SK-N-SH treated with all-trans-retinoic acid at 6 μM for 48 hours (cell line): Measurements from ENCODE around the gene RERE.

Experiments
- ARNTL ChIP-seq: fragments of 450-650 bp; formaldehyde crosslinking; IDR thresholded peaks from 2 replicates; pipeline ENCODE4 v1.5.0; 2020; ENCODE audit warnings: low read depth, mild to moderate bottlenecking, moderate library complexity, borderline replicate concordance
- CSRNP3 ChIP-seq: fragments of 250-450 bp; sonication (Bioruptor Pico); IDR thresholded peaks from 2 replicates; pipeline ENCODE4 v1.5.1; 2021; ENCODE audit warnings: mild to moderate bottlenecking, moderate library complexity
- GLIS3 ChIP-seq: fragments of 250-450 bp; sonication (Bioruptor Pico); IDR thresholded peaks from 2 replicates; pipeline ENCODE4 v1.5.0; 2020; ENCODE audit warnings: mild to moderate bottlenecking, moderate library complexity
- ISL1 ChIP-seq: fragments of 250-450 bp; sonication (Bioruptor Pico); IDR thresholded peaks from 2 replicates; pipeline ENCODE4 v2.1.2; 2022; ENCODE audit warnings: mild to moderate bottlenecking, moderate library complexity
- OSR1 ChIP-seq: fragments of 250-450 bp; sonication (Bioruptor Pico); IDR thresholded peaks from 2 replicates; pipeline ENCODE4 v1.8.0; 2022; ENCODE audit warnings: moderate library complexity, mild to moderate bottlenecking, inconsistent platforms
- RARB ChIP-seq: fragments of 250-450 bp; sonication (Bioruptor Pico); IDR thresholded peaks from 2 replicates; pipeline ENCODE4 v1.8.0; 2021; ENCODE audit warnings: mild to moderate bottlenecking, moderate library complexity
- TSHZ2 ChIP-seq: fragments of 250-450 bp; sonication (Bioruptor Pico); IDR thresholded peaks from 2 replicates; pipeline ENCODE4 v1.5.0; 2020; ENCODE audit warnings: mild to moderate bottlenecking, moderate library complexity
- ZFP3 ChIP-seq: fragments of 250-450 bp; sonication (Bioruptor Pico); IDR thresholded peaks from 2 replicates; pipeline ENCODE4 v1.5.0; 2020; ENCODE audit warnings: mild to moderate bottlenecking, moderate library complexity
- ZFP30 ChIP-seq: fragments of 450-650 bp; formaldehyde crosslinking; IDR thresholded peaks from 2 replicates; pipeline ENCODE4 v1.5.0; 2022; ENCODE audit warnings: mild to moderate bottlenecking, moderate library complexity
- ZNF565 ChIP-seq: fragments of 450-650 bp; formaldehyde crosslinking; conservative IDR thresholded peaks from 2 replicates; pipeline ENCODE4 v1.5.0; 2020; ENCODE audit warnings: low read depth, mild to moderate bottlenecking, moderate library complexity
- ZNF8 ChIP-seq: fragments of 450-650 bp; formaldehyde crosslinking; IDR thresholded peaks from 2 replicates; pipeline ENCODE4 v1.5.0; 2020; ENCODE audit warnings: mild to moderate bottlenecking, moderate library complexity
- TF ChIP-seq, protein P1 (sequence below): fragments of 250-450 bp; sonication (Bioruptor Pico); IDR thresholded peaks from 2 replicates; pipeline ENCODE4 v1.8.0; 2021; ENCODE audit warnings: low read depth, mild to moderate bottlenecking, moderate library complexity, borderline replicate concordance

DNA sequence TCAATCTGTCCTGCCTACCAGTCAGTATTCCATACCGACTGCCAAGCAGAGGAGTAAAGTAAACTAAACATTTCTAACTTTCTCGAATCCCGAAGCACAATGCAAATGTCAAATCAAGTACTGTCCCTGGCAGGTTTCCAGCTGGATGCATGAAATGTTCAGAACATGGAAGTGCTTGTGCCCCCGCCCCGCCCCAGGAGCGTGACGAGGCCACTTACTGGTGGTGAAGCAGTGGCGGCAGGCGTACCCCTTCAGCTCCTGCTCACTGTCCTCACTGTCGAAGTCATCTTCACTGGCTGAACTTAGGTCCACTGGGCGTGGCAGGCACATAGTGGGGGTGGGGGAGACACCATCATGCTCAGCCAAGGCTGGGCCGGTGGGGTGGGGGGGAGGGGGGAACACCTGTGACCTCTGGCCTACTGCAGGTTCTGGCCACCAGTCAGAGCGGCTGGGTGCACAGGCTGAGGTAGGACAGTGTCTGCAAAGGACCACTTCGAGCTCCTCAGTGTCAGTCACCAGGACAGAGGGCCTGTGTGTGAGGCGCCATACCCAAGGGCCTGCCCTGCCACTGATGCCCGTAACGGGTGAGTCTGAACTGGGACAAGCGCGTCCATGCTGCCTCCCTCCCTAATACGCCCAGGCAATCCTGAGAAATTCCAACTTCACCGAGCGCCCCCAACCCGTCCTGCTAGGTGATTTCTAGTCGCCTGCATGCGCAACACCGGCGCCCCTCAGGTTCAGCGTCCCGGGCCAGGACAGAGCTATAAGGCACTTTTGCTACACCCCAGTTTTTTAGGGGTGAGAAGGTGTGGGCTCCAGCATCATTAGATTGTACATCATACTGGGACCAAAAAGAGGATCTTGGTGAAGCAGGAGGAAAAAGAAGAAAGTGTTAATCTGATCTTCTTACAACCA lies 452.7 kb downstream of the RERE start:
- no peak for TF ChIP-seq RARB (CRISPR knock-in tag)
- TF ChIP-seq ZNF565 (CRISPR knock-in tag), result no peak
- TF ChIP-seq TSHZ2, result no peak
- no peak for TF ChIP-seq CSRNP3 (CRISPR knock-in tag)
- TF ChIP-seq, protein P1, sequence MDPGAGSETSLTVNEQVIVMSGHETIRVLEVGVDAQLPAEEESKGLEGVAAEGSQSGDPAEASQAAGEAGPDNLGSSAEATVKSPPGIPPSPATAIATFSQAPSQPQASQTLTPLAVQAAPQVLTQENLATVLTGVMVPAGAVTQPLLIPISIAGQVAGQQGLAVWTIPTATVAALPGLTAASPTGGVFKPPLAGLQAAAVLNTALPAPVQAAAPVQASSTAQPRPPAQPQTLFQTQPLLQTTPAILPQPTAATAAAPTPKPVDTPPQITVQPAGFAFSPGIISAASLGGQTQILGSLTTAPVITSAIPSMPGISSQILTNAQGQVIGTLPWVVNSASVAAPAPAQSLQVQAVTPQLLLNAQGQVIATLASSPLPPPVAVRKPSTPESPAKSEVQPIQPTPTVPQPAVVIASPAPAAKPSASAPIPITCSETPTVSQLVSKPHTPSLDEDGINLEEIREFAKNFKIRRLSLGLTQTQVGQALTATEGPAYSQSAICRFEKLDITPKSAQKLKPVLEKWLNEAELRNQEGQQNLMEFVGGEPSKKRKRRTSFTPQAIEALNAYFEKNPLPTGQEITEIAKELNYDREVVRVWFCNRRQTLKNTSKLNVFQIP (CRISPR knock-in tag), result no peak
- TF ChIP-seq ZFP30 (CRISPR knock-in tag), result no peak
- TF ChIP-seq ZNF8 (CRISPR knock-in tag), result no peak
- TF ChIP-seq GLIS3 (CRISPR knock-in tag), result no peak
- no peak for TF ChIP-seq ISL1 (CRISPR knock-in tag)
- no peak for TF ChIP-seq ZFP3 (CRISPR knock-in tag)
- TF ChIP-seq OSR1 (CRISPR knock-in tag), result no peak
- TF ChIP-seq ARNTL (CRISPR knock-in tag), result no peak
